GM19099 (cell line): Measurements from ENCODE around the gene RNF183.

ENCODE experiments used
- POLR2A ChIP-seq: IDR thresholded peaks from 3 replicates; pipeline ENCODE4 v1.6.1; 2011; ENCODE audit warnings: low read depth; ENCODE audit not compliant: insufficient read length; ENCODE audit errors: extremely low read depth

The RNF183 gene

DNA sequence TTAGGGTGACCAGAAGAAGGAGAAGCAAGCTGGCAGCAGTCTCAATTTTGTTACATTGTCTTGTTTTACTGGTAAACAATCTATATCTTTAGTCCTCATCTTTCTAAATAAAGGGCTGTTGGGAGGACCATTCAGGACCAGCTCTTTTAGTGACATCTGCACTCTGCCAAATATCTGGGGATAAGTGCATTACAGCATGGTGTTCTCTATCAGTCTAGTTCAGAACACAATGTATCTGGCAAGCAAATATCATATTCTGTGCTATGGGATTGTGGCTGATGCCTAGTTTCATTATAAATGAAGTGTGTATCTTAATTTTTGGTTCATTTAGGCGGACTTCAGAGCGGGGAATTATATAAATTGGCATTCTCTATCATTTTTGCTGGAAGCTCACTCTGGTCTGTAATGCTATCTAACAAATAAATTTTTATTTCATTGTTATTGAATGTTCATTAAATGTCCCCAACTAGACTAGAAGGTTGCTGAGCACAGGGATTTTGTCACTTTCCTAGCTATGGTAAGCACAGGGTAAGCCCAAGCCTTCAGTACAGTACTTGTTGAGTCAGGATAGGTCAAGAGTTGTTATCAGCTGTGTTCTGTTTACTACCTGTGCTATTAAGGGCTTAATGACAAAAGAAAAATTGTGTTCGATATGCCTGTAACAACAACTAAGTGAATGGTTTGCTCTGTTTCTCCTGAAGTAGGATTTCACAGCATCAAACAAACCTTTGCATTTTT, 25.0 kb upstream of the RNF183 start:
- no peak for TF ChIP-seq POLR2A

DNA sequence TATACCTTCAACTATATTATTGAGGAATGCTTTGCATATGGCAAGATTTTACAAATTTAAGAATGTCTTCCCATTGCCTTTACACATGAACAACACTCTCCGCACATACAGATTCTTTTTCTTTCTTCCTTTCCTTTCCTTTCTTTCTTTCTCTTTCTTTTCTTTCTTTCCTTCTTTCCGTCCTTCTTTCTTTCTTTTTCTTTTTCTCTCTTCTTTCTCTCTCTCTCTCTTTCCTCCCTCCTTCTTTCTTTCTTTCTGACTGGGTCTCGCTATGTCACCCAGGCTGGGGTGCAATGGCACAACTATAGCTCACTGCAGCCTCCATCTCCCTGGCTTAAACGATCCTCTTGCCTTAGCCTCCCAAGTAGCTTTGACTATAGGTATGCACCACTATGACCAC, 23.1 kb upstream of the RNF183 start:
- no peak for TF ChIP-seq POLR2A

DNA sequence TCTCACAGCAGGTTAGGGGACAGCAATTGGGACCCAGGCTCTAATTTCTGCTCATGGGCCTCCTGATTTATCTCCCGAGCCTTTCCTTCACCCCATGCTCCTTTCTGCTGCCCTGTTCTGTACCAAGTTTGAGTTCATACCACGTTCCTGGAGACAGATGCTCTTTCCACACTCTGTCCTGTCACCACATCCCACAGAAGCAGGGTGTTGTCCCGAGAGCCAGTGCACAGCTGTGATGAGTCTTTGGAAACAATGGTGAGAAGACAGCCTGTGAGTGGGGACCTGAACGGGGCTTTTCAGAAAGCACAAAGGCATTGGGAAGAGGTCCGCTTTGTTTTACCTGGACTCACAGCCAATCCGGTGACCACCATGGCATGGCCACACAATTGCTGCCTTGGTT, 19.5 kb upstream of the RNF183 start:
- TF ChIP-seq POLR2A: no peak

DNA sequence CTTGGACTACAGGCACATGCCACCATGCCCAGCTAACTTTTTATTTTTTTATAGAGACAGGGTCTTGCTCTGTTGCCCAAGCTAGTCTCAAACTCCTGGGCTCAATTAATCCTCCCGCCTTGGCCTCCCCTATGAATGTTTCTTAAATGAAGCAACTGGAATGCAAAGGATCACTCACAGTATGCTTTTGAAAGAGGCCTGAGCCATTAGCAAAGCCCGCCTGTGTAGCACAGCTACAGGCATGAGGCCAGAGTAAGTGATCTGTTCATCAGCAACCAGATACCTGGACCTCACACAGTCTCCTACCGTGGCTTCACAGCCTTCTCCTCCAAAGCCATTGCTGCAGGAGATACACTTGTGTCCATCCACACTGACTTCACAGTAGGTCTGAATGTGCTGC, 16.9 kb upstream of the RNF183 start:
- no peak for TF ChIP-seq POLR2A

DNA sequence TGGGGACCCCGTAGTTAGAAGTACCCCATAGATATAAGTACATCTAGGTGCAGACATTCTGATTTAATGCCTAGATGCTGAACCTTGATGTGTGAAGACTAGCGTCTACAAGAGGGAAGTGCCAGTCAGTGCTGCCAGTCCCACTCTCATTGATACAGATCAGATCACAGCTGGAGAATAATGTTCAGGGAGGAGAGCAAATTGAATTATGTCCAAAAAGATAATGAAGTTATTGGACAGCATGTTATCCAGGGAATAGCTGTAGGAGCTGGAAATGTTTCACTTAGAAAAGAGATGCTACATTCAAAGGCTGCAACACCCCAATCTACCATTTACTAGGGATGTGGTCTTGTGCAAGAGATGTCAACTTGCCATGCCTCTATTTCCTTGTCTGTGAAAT, 15.9 kb upstream of the RNF183 start:
- TF ChIP-seq POLR2A: no peak

DNA sequence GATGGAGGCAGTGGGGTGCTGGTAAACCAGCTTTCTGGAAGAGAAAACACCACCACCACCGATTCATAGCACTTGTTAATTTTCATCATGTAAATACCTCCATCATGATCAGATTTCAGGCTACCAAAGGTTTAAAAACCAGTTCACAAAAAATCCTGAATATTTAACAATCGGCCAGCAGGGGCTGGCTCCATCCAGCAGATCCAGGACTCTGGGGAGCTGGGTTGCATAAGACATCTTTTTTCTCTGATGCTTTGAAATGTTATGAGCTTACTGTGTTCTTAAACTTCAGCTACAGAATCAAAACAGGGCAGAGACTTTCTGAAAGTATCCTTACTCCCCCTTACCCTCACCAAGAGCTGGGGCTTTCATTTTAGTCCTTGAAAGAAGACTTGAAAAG, 14.6 kb upstream of the RNF183 start:
- TF ChIP-seq POLR2A: no peak

DNA sequence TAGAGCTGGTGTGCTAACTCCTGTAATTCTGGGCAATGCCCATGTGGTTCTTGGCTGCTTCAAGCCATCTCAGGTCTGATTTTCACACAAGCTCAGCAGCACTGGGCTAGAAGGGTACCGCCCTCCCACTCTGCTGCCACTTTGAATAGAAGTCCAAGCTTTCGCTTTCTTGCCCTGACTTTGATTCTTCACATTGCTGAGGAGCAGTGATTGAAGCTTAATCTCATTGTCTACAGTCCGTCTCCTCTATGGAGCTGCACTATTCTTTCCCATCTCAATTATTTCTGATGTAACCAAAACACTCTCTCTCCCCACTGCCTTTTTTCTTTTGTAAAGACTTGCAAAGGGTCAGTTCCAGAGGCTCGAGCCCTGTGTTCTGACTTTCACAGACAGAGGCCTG, 12.9 kb upstream of the RNF183 start:
- TF ChIP-seq POLR2A: no peak

DNA sequence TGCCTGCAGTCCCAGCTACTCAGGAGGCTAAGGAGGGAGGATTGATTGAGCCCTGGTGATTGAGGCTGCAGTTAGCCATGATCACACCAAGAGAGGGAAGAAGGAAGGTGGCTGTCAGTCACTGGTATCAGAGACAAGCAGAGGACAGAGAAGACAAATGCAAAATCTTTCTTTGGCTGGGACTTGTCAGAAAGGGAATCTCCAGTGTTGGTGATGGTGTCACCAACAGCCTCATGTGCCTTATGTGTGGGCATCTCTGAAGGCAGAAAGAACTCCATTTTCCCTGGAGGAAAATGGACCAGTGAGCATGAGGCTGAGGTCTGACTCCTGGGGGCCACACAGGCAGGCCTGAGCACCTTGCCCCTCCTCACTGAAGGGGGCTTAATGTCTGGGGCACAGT, 12.1 kb upstream of the RNF183 start:
- no peak for TF ChIP-seq POLR2A

DNA sequence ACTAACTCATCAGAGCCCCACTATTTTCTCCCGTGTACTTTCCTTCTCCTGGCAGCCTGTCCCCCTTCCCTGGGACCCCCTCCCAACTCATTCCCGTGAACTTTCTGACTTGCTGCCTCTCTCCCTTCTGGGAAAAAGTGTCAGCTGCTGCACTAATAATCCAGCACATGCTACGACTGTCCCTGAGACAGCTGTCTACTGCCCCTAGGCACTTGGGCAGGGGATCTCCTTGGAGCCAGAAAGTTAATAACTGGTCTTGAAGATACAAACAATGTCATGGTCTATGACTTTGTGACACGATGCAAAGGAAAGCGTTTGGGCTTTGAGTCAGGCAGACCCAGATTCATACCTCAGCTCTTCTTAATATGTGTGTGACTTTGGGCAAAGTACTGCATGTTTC, 10.1 kb upstream of the RNF183 start:
- TF ChIP-seq POLR2A: no peak

DNA sequence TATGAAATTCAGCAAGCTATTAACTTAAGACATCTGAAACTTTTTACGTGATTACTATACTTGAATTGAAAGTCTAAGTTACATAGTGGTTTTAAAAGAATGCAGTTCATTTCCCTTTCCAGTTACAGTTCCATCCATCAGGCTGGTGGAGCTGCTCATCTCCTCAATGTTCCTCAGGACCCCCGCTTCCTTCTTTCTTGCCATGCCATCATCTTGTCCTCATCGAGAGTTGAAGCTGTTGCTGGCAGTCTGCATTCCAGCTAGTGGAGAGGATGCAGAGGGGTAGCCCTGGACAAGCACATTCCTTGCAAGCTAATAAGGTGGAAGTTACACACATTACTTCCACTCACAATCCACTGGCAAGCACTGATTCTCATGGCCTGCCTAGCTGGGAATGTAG, 8.8 kb upstream of the RNF183 start:
- TF ChIP-seq POLR2A: no peak

DNA sequence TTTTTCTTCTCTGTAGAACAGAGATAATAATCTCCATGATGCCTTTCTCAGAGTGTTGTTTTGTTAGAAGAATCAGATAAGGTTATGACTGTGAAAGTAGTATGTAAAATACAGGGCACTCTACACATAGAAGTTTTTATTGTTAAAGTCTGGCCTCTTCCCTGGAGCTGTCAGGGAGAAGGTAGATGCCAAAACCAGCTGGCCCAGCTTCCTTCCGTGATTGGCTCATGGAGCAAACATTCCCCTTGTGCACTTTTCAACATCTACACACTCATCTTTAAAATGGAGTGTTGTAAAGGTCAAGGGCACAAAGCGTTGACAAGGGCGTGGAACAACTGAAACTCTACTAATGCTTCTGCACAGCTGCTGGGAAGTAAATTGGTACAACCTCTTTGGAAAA, 7.4 kb upstream of the RNF183 start:
- no peak for TF ChIP-seq POLR2A

DNA sequence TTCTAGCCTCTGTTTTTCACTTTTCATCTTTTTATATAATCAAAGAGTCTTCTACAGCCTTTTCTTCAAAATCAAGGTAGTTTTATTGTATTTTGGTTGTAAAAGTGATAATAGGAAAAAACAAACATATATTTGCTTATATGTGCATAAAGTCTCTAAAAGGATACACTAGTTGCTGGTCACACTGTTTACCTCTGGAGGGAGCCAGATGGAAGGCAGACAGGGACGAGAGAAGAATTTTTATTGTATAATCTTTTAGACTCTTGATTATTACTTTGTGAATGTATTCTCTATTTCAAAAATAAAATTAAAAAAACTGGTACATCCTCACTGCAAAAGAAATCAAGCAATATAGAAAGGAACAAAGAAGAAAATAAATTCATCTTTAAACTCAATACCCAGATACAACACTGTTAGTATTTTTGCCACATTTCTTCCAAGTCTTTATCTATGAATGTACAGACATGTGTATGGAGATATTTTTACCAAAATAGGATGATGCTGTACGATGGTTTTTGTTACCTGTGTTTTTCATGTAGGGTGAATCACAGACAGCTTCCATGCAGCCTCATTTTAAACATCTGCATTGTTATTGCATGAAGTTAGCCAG, 6.1 kb upstream of the RNF183 start:
- no peak for TF ChIP-seq POLR2A

DNA sequence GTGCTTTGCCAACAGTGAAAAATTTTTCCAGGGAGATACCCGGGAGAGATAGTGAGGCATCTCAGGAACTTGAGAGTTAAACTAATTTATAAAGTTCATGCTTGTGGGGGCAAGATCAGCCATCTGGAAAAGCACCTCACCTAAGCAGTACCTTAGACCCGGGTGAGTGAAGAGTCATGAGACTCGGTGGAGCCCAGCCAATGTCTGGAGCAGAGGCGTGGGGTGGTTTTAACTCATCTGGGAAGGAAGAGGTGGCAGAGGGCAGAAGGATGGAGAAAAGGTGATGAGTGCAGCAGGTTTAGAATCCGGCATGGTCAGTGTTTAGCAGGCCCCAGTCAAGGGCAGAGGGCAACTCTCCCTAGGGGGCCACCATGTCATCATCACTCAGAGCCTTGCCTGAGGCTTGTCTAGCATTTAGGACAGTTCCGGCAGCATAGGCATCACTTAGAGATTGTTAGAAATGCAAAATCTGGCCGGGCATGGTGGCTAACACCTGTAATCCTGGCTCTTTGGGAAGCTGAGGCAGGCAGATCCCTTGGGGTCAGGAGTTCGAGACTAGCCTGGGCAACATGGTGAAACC, 4.3 kb upstream of the RNF183 start:
- no peak for TF ChIP-seq POLR2A

DNA sequence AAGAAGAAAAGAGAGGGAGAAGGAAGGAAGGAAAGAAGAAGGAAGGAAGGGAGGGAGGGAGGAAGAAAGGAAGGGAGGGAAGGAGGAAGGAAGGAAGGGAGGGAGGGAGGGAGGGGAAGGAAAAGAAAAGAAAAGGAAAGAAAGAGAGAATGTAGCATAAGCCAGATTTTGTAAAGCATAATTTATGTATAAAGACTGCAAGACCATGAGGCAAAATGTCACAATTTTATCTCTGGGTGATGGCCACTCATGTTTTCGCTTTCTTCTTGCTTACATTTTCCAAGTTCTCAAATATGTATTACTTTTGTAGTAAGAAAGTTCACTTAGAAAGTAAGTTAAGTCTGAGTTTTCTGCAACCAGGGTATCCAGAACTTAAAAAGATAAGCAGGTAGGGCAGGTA, 3.4 kb upstream of the RNF183 start:
- TF ChIP-seq POLR2A: no peak

DNA sequence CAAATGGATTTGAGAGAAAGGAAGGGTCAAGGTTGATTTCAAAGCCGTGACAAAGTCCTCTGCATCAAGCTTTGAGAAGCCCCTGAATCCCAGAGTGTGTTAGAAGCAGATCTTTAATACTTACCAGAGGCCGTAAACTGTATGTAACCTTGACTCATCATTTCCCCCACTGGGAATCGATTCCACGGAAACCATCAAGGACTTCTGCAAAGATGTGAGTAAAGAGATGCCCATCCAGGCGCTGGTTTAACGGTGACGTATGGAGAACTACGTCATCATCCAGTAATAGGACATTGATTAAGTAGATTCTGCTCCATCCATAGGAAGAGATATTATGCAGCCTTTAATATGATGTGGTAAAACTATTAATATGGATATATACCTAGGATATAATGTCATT, 1.6 kb downstream of the RNF183 start:
- TF ChIP-seq POLR2A: no peak

DNA sequence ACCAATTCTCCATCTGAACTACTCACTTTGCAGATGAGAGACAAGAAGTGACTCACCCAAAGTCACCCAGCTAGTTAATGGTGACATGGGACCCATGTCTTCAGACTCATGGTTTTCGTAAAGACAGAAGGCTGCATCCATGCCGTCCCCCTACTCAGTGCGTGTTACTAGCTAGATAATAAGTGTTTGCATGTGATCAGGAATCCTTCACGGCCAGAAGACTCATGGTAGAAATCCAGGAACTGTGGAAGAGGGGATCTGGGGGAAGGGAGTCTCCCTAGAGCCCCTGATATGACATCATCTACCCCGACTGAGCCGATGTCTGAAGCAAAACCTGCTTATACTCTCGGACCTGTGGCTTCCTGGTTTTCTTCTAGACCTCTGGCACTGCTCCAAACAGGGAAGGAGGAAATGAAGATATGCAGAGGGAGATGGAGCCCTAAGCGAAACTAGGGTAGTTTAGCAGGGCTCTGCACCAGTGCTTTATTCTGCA, 3.3 kb downstream of the RNF183 start:
- no peak for TF ChIP-seq POLR2A

DNA sequence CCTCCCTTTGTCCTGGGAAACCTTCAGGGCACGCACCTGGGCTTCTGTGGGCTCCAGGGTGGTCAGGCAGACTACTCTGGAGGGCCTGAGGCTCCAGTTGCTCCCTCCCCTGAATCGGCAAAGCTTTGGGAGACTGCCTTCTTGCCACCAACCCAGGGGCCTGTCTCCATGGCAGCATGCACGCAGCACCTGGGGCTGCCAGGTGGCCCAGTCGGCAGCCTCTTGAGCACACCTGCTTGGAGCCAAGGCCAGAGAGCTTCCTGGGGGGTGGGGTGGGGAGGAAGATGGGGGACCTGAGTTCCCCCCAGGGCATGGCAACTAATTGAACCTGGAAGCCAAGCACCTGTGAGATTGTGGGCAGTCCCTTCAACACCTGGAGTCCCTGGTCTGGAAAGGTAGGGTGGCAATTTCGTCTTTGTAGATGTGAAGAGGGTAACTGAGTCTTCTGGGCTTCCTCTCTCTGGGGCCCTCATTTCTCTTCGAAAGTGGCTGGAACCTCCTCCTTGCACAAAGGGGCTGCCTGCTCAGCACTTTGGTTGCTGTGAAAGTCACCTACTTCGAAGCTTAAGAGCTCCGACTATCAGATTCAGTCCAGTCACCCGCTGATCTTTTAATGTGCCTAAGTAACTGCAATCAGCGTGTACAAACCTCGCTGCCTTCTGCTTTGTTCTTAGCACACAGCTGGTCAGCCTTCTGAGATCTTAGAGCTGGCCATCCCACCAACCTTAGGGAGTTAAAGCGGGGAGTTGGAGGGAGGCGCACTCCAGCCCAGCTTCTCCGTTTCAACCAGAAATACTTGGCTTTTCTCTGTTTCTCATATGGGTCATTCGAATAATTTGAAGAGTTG, 4.0 kb downstream of the RNF183 start:
- TF ChIP-seq POLR2A: no peak
